ENCODE results near the gene SPATA32. TPM values are rescaled to one million over a fixed set of nuclear protein-coding genes. Genes with fewer than 3 reads are reported as not detected.

Gene SPATA32
- total RNA-seq, 1 experiment from 2014 or later, result 0.15 TPM

- ChIA-PET CTCF (interaction anchor here (0.6 to 3.2 kb wide), 2 partner anchors 15 to 33 kb away, joined by 3 to 17 read pairs; no protein-coding TSS in a partner anchor), RAD21 (ENCODE audit: low non-redundant PET in 1 of 2, low total read pairs in 2 of 2, uncharacterized antibody in 2 of 2, unreplicated experiment in 2 of 2) (interaction anchor here in 1 of 2 experiments (0.7 to 1.2 kb wide), 2 partner anchors 27 to 1083 kb away, joined by 3 to 4 read pairs; no protein-coding TSS in a partner anchor), POLR2A (interaction anchor here (1.4 kb wide), 1 partner anchor 16 kb away, joined by 4 read pairs; no protein-coding TSS in a partner anchor)
- ATAC-seq, result no peak
- no peak for DNase-seq (ENCODE audit: low read depth, low spot score)
- Histone ChIP-seq H3K27me3 (ENCODE audit: insufficient read depth, low read length) (no peaks in the 10 kb centered on the region), H3K9me2 (ENCODE audit: insufficient read depth) (no peaks in the 10 kb centered on the region), H3K27ac (ENCODE audit: low read depth, low read length) (no peak overlapping the region), H3K36me3 (ENCODE audit: control insufficient read depth in 1 of 2, insufficient read depth in 2 of 2, low read length in 2 of 2) (peaks cover 0 to 39% of the 10 kb centered on the region in 2 experiments; a peak in 2 of 4 replicates), H2AFZ (ENCODE audit: low read depth, low read length, poor library complexity, severe bottlenecking) (no peak overlapping the region), H3K4me3 (replicated peaks in 1 of 2; ENCODE audit: low read depth in 1 of 2, low read length in 2 of 2) (no peak overlapping the region), H4K20me1 (ENCODE audit: insufficient read depth) (peaks cover 38% of the 10 kb centered on the region; the same call in 1 of the 2 replicates), H3K9me3 (ENCODE audit: control insufficient read depth in 1 of 2, insufficient read depth in 1 of 2, low read depth in 1 of 2, low read length in 2 of 2) (no peaks in the 10 kb centered on the region), H3K4me2 (ENCODE audit: low read length) (peak overlapping the region; percentile 89; the same call in 1 of the 2 replicates), H3K9ac (ENCODE audit: low read length) (0 out of 2 replicates have a peak overlapping the region, but pooled peaks have one; percentile 93), H3K79me2 (ENCODE audit: insufficient read depth, low read length) (peaks cover 100% of the 10 kb centered on the region), H3K4me1 (ENCODE audit: control insufficient read depth in 1 of 2, insufficient read depth in 2 of 2, low read length in 2 of 2) (peaks cover 78 to 96% of the 10 kb centered on the region in 2 experiments)
- intact Hi-C loops (cut with micrococcal nuclease), result no loop called here
- BruUV-seq (replicated peaks), result no TSS peak
- no peak for TF ChIP-seq CTCF (IDR thresholded peaks at IDR 0.05 in 2 of 3, conservative IDR thresholded peaks at IDR 0.05 in 1 of 3; ENCODE audit: borderline replicate concordance in 1 of 3, insufficient read depth in 1 of 3, low read depth in 2 of 3, low read length in 2 of 3)
- TF ChIP-seq SIN3A (IDR thresholded peaks at IDR 0.05; ENCODE audit: low read depth), result 0 out of 2 replicates have a peak, but pooled peaks have one; percentile 38
These were observed 48.8 kb upstream of the SPATA32 start for GRCh38 chr17:45310380-45311324.

GRCh38 chr17:45309400-45309799 is 47.5 kb upstream of the SPATA32 start:
- H3K36me3 ChIP-seq (ENCODE audit: control insufficient read depth in 1 of 2, insufficient read depth in 2 of 2, low read length in 2 of 2), result peaks cover 0 to 27% of the 10 kb centered on the region in 2 experiments; a peak in 2 of 4 replicates
- H3K4me3 ChIP-seq (replicated peaks in 1 of 2; ENCODE audit: low read depth in 1 of 2, low read length in 2 of 2), result no peak overlapping the region
- H3K9ac ChIP-seq (ENCODE audit: low read length), result no peak overlapping the region
- ATAC-seq (no peak), DNase-seq (ENCODE audit: low read depth, low spot score) (no peak)
- H3K9me2 ChIP-seq (ENCODE audit: insufficient read depth), result no peaks in the 10 kb centered on the region
- no peak overlapping the region for H3K4me2 ChIP-seq (ENCODE audit: low read length)
- H2AFZ ChIP-seq (ENCODE audit: low read depth, low read length, poor library complexity, severe bottlenecking), result no peak overlapping the region
- no TSS peak for BruUV-seq (replicated peaks)
- H4K20me1 ChIP-seq (ENCODE audit: insufficient read depth), result peaks cover 38% of the 10 kb centered on the region; the same call in 1 of the 2 replicates
- ChIA-PET RAD21 (ENCODE audit: low non-redundant PET in 1 of 2, low total read pairs in 2 of 2, uncharacterized antibody in 2 of 2, unreplicated experiment in 2 of 2) (no interaction called here), POLR2A (no interaction called here), CTCF (no interaction called here)
- no peak for TF ChIP-seq REST (IDR thresholded peaks at IDR 0.05; ENCODE audit: low read depth)
- no peak for TF ChIP-seq CEBPB (IDR thresholded peaks at IDR 0.05; ENCODE audit: low read depth)
- no peak for TF ChIP-seq POLR2AphosphoS5 (IDR thresholded peaks at IDR 0.05; ENCODE audit: low read depth, low read length)
- TF ChIP-seq CBX3 (IDR thresholded peaks at IDR 0.05; ENCODE audit: low read depth), result no peak
- no peak for TF ChIP-seq JUND (IDR thresholded peaks at IDR 0.05)
- no peak for TF ChIP-seq EGR1 (IDR thresholded peaks at IDR 0.05; ENCODE audit: low read depth)
- TF ChIP-seq ZNF274 (IDR thresholded peaks at IDR 0.05; ENCODE audit: low read depth, low read length), result no peak
- TF ChIP-seq ZFX (IDR thresholded peaks at IDR 0.05), result no peak
- no peak for TF ChIP-seq SP1 (IDR thresholded peaks at IDR 0.05; ENCODE audit: low read depth)
- no peak overlapping the region for H3K27ac ChIP-seq (ENCODE audit: low read depth, low read length)
- H3K79me2 ChIP-seq (ENCODE audit: insufficient read depth, low read length), result peaks cover 100% of the 10 kb centered on the region
- peaks cover 66 to 91% of the 10 kb centered on the region in 2 experiments for H3K4me1 ChIP-seq (ENCODE audit: control insufficient read depth in 1 of 2, insufficient read depth in 2 of 2, low read length in 2 of 2)
- H3K9me3 ChIP-seq (ENCODE audit: control insufficient read depth in 1 of 2, insufficient read depth in 1 of 2, low read depth in 1 of 2, low read length in 2 of 2), result no peaks in the 10 kb centered on the region
- intact Hi-C loops (cut with micrococcal nuclease), result no loop called here
- no peaks in the 10 kb centered on the region for H3K27me3 ChIP-seq (ENCODE audit: insufficient read depth, low read length)

Data from HCT116 (cell line).